Keratinocyte (primary cell): ENCODE data around the gene SMYD2. TPM values are rescaled to one million over a fixed set of nuclear protein-coding genes. Genes with fewer than 3 reads are reported as not detected.
"Not testable (repeated sequence)": the region's sequence is repeated elsewhere in the genome, so short reads cannot be mapped to it uniquely, and the experiment has no call there.

Source experiments
- DNase-seq: peaks from one replicate; pipeline ENCODE4 v3.0.0-alpha.2; 2011; ENCODE audit warnings: low read depth, missing footprints, low spot score
- FAIRE-seq: peaks from 2 replicates; lab custom pipeline; 2011; peaks lifted over from hg19 to GRCh38; lab: Jason Lieb, UNC
- H2AFZ ChIP-seq: 2 replicates; pipeline ENCODE4 v1.6.0; 2012; ENCODE audit warnings: low read length, control low read depth, inconsistent platforms; ENCODE audit not compliant: control insufficient read depth
- H3K27ac ChIP-seq: 2 replicates; pipeline ENCODE4 v1.5.1; 2011; ENCODE audit warnings: low read length; ENCODE audit not compliant: control insufficient read depth, insufficient read depth
- H3K27me3 ChIP-seq: 3 replicates; pipeline ENCODE4 v1.6.0; 2011; ENCODE audit warnings: low read length; ENCODE audit not compliant: control insufficient read depth, insufficient read depth; ENCODE audit errors: extremely low read depth
- H3K36me3 ChIP-seq, 2 experiments: 2 replicates in 1 of 2; 3 replicates in 1 of 2; pipeline ENCODE4 v1.5.1; 2011; ENCODE audit warnings: low read length in 2 of 2, mild to moderate bottlenecking in 1 of 2; ENCODE audit not compliant: control insufficient read depth in 2 of 2, insufficient read depth in 2 of 2; ENCODE audit errors: extremely low read depth in 1 of 2
- H3K4me1 ChIP-seq: 3 replicates; pipeline ENCODE4 v1.5.1; 2011; ENCODE audit warnings: low read length; ENCODE audit not compliant: control insufficient read depth, insufficient read depth; ENCODE audit errors: extremely low read depth
- H3K4me2 ChIP-seq: 3 replicates; pipeline ENCODE4 v1.6.0; 2011; ENCODE audit warnings: low read depth, low read length; ENCODE audit not compliant: control insufficient read depth, insufficient read depth; ENCODE audit errors: extremely low read depth
- H3K4me3 ChIP-seq, 3 experiments: fragments of 200-600 bp in 1 of 3; sonication (generic) in 1 of 3; 2 replicates in 2 of 3; 3 replicates in 1 of 3; pipeline ENCODE4 v1.5.1; 2011 to 2016; ENCODE audit warnings: low read length in 3 of 3, mild to moderate bottlenecking in 3 of 3, control low read depth in 2 of 3, inconsistent platforms in 1 of 3, low read depth in 1 of 3, mixed read lengths in 1 of 3, mixed run types in 1 of 3, moderate library complexity in 1 of 3; ENCODE audit not compliant: control insufficient read depth in 2 of 3, insufficient read depth in 2 of 3; ENCODE audit errors: extremely low read depth in 1 of 3
- H3K79me2 ChIP-seq: 2 replicates; pipeline ENCODE4 v1.6.0; 2012; ENCODE audit warnings: low read length; ENCODE audit not compliant: control insufficient read depth, insufficient read depth
- H3K9ac ChIP-seq: 3 replicates; pipeline ENCODE4 v1.6.0; 2011; ENCODE audit warnings: low read length; ENCODE audit not compliant: control insufficient read depth, insufficient read depth; ENCODE audit errors: extremely low read depth
- H3K9me1 ChIP-seq: 3 replicates; pipeline ENCODE4 v1.6.0; 2011; ENCODE audit warnings: low read length; ENCODE audit not compliant: control insufficient read depth, insufficient read depth; ENCODE audit errors: extremely low read depth
- H3K9me3 ChIP-seq: 2 replicates; pipeline ENCODE4 v1.5.1; 2012; ENCODE audit warnings: low read depth, low read length; ENCODE audit not compliant: control insufficient read depth
- H4K20me1 ChIP-seq: 3 replicates; pipeline ENCODE4 v1.6.0; 2011; ENCODE audit warnings: low read length; ENCODE audit not compliant: control insufficient read depth, insufficient read depth; ENCODE audit errors: extremely low read depth
- EZH2 ChIP-seq: IDR thresholded peaks from one replicate; pipeline ENCODE4 v1.6.1; 2012; ENCODE audit warnings: inconsistent platforms, mild to moderate bottlenecking, low read length, moderate library complexity
- dilution Hi-C: fragments of 300-500 bp; cut with MboI; formaldehyde crosslinking; loops from one replicate; pipeline ENCODE4 v1.7.0; 2020; ENCODE audit warnings: low sequenced_read_pairs; ENCODE audit not compliant: extremely low pct_ligation_motif_present
- polyA plus RNA-seq, 5 experiments: library from polyadenylated mRNA; depleted of rRNA in 3 of 5; stranded (reverse) in 3 of 5; stranded (forward) in 1 of 5; unstranded in 1 of 5; fragments of >200 nt; gene quantifications; 1 replicate in 1 of 5; 2 replicates in 3 of 5; 3 replicates in 1 of 5; pipeline versions ENCODE4 v1.2.1 to v1.2.3, GENCODE V29; 2011 to 2012; ENCODE audit warnings: missing spikeins in 2 of 5, low read depth in 1 of 5, low replicate concordance in 1 of 5
- TF ChIP-seq, protein P1 (sequence below), 3 experiments: IDR thresholded peaks in 1 of 3; conservative IDR thresholded peaks in 1 of 3; optimal IDR thresholded peaks in 1 of 3; 2 replicates in 2 of 3; 3 replicates in 1 of 3; pipeline versions ENCODE3 to v1.5.1; 2011; ENCODE audit warnings: low read length in 3 of 3, mild to moderate bottlenecking in 3 of 3, moderate library complexity in 2 of 3, control low read depth in 1 of 3, inconsistent platforms in 1 of 3; ENCODE audit not compliant: insufficient read depth in 2 of 3; ENCODE audit errors: extremely low read depth in 1 of 3

Gene SMYD2
- polyA plus RNA-seq, 1 donor (not counting 4 experiments of a cell fraction or from before 2014, with no cell fraction given), result 75.5 TPM

DNA sequence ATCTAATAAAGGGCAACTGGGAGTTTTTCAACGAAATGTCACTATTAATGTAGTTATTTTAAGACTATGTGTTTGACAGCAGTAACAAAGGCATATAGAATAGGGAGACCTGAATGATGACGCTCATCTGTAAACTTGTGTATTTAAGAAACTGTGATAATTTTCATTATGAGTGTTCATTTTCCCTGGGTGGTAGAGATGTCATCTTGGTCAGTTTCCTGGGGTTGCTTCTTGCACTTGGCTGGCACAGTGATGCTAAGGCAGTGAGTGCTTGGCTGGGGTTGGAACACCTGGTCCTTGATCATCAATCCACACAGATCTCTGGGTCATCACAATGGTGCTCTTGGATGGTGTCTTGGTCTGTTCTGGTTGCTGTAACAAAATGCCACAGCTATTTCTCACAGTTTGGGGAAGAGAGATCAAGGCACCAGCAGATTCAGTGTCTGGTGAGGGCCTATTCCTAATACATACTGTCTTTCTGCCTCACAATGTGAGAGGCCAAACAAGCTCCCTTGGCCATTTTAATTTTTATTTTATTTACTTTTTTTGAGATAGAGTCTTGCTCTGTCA lies 7.9 kb upstream of the SMYD2 start:
- H4K20me1 ChIP-seq, result no peaks in the 10 kb centered on the region
- no peak overlapping the region for H3K27ac ChIP-seq
- no peak overlapping the region for H3K9ac ChIP-seq
- no peaks in the 10 kb centered on the region for H3K4me1 ChIP-seq
- TF ChIP-seq, protein P1, sequence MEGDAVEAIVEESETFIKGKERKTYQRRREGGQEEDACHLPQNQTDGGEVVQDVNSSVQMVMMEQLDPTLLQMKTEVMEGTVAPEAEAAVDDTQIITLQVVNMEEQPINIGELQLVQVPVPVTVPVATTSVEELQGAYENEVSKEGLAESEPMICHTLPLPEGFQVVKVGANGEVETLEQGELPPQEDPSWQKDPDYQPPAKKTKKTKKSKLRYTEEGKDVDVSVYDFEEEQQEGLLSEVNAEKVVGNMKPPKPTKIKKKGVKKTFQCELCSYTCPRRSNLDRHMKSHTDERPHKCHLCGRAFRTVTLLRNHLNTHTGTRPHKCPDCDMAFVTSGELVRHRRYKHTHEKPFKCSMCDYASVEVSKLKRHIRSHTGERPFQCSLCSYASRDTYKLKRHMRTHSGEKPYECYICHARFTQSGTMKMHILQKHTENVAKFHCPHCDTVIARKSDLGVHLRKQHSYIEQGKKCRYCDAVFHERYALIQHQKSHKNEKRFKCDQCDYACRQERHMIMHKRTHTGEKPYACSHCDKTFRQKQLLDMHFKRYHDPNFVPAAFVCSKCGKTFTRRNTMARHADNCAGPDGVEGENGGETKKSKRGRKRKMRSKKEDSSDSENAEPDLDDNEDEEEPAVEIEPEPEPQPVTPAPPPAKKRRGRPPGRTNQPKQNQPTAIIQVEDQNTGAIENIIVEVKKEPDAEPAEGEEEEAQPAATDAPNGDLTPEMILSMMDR (optimal IDR thresholded peaks at IDR 0.05 in 1 of 3, IDR thresholded peaks at IDR 0.05 in 1 of 3, conservative IDR thresholded peaks at IDR 0.05 in 1 of 3; ENCODE audit: extremely low read depth in 1 of 3, insufficient read depth in 2 of 3, low read length in 3 of 3), result no peak
- dilution Hi-C loops, result no loop called here
- H3K4me2 ChIP-seq, result no peak overlapping the region
- H2AFZ ChIP-seq, result no peak overlapping the region
- H3K79me2 ChIP-seq, result no peaks in the 10 kb centered on the region
- no peaks in the 10 kb centered on the region for H3K36me3 ChIP-seq
- FAIRE-seq, result no peak
- no peaks in the 10 kb centered on the region for H3K27me3 ChIP-seq
- no peak overlapping the region for H3K4me3 ChIP-seq
- no peak for DNase-seq
- H3K9me3 ChIP-seq, result no peaks in the 10 kb centered on the region
- no peaks in the 10 kb centered on the region for H3K9me1 ChIP-seq

DNA sequence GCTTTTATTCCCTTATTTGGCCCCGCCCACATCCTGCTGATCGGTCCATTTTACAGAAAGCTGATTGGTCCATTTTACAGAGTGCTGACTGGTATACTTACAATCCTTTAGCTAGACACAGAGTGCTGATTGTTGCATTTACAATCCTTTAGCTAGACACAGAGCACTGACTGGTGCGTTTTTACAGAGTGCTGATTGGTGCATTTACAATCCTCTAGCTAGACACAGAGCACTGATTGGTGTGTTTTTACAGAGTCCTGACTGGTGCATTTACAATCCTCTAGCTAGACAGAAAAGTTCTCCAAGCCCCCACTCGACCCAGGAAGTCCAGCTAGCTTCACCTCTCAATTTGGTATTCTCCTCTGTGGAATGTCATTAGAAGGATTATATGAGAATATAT lies 5.3 kb upstream of the SMYD2 start:
- H3K9me3 ChIP-seq, H3K27ac ChIP-seq, H3K4me2 ChIP-seq, DNase-seq, H3K4me3 ChIP-seq, H4K20me1 ChIP-seq, dilution Hi-C loops, H3K9ac ChIP-seq, FAIRE-seq, H3K9me1 ChIP-seq, H3K4me1 ChIP-seq, H3K36me3 ChIP-seq, H3K27me3 ChIP-seq, H2AFZ ChIP-seq, H3K79me2 ChIP-seq: not testable (repeated sequence)

DNA sequence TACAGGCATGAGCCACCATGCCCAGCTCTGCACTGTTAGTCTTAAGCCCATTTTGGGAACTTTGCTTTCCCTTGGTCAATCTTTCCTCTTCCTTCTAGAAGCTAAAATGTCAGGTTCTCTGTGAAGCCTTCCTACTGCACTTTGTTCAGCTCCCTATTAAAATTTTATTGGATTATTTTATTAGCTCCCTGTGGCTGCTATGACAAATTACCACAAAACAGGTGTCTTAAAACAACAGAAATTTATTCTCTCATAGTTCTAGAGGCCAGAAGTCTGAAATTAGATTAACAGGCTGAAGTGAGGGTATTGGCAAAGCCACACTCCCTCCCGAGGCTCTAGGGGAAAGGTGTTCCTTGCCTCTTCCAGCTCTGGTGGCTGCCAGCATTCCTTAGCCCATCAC lies 4.2 kb upstream of the SMYD2 start:
- no peak for TF ChIP-seq EZH2
- TF ChIP-seq, protein P1 (optimal IDR thresholded peaks at IDR 0.05 in 1 of 3, IDR thresholded peaks at IDR 0.05 in 1 of 3, conservative IDR thresholded peaks at IDR 0.05 in 1 of 3; ENCODE audit: extremely low read depth in 1 of 3, insufficient read depth in 2 of 3, low read length in 3 of 3), result no peak
- Histone ChIP-seq H2AFZ (no peak overlapping the region), H3K79me2 (peaks cover 3% of the 10 kb centered on the region), H3K27me3 (no peaks in the 10 kb centered on the region), H3K4me1 (peaks cover 6% of the 10 kb centered on the region), H3K4me3 (no peak overlapping the region), H3K36me3 (no peaks in the 10 kb centered on the region), H3K27ac (no peak overlapping the region), H3K9me3 (no peaks in the 10 kb centered on the region), H3K4me2 (no peak overlapping the region), H3K9me1 (no peaks in the 10 kb centered on the region), H3K9ac (no peak overlapping the region), H4K20me1 (no peaks in the 10 kb centered on the region)
- dilution Hi-C loops, result no loop called here
- FAIRE-seq, result no peak
- DNase-seq, result no peak
